Panc1 (cell line): ENCODE results near the gene ADA. TPM values are rescaled to one million over a fixed set of nuclear protein-coding genes. Genes with fewer than 3 reads are reported as not detected.

Experiments
- ATAC-seq: fragments of 200-7000 bp; cut with Tn5 transposase; 2 replicates; pipeline ENCODE4 v1.9.1; 2020; ENCODE audit warnings: mild to moderate bottlenecking, moderate library complexity
- BruUV-seq: library from RNA; stranded (reverse); fragments of 400-500 nt; replicated peaks from 2 replicates; lab custom pipeline; 2021; lab: Mats Ljungman, UMichigan
- CTCF ChIA-PET: fragments of 300-600 bp; sonication (Branson Sonifier 250); formaldehyde crosslinking; loops from one replicate; lab custom pipeline; 2022; ENCODE audit warnings: antibody characterized with exemption; lab: Charles Lee
- POLR2A ChIA-PET: fragments of 300-600 bp; sonication (Branson Sonifier 250); formaldehyde crosslinking; loops from one replicate; lab custom pipeline; 2022; ENCODE audit warnings: antibody characterized with exemption; lab: Charles Lee
- DNase-seq: peaks from one replicate; pipeline ENCODE4 v3.0.0-alpha.2; 2010; ENCODE audit warnings: low read depth, low spot score
- H3K27ac ChIP-seq: 2 replicates; pipeline ENCODE4 v1.5.1; 2011; ENCODE audit warnings: mild to moderate bottlenecking, low read length, inconsistent platforms
- H3K27me3 ChIP-seq: fragments of 200-500 bp; sonication (Bioruptor generic); 2 replicates; pipeline ENCODE4 v1.6.0; 2014; ENCODE audit warnings: low read length, inconsistent platforms; ENCODE audit not compliant: control insufficient read depth, insufficient read depth
- H3K36me3 ChIP-seq: fragments of 200-500 bp; sonication (Bioruptor generic); 2 replicates; pipeline ENCODE4 v1.5.1; 2014; ENCODE audit warnings: inconsistent platforms, mild to moderate bottlenecking, low read length, moderate library complexity; ENCODE audit not compliant: control insufficient read depth, insufficient read depth
- H3K4me1 ChIP-seq: 2 replicates; pipeline ENCODE4 v1.5.1; 2011; ENCODE audit warnings: inconsistent platforms, mild to moderate bottlenecking, low read length, moderate library complexity; ENCODE audit not compliant: control insufficient read depth, insufficient read depth
- H3K4me3 ChIP-seq, 2 experiments: 2 replicates each; pipeline ENCODE4 v1.5.1; 2011 to 2012; ENCODE audit warnings: low read depth in 2 of 2, low read length in 2 of 2, mild to moderate bottlenecking in 2 of 2, inconsistent platforms in 1 of 2, moderate library complexity in 1 of 2
- H3K9me3 ChIP-seq: fragments of 200-500 bp; sonication (Bioruptor generic); 2 replicates; pipeline ENCODE4 v1.5.1; 2014; ENCODE audit warnings: low read depth, mild to moderate bottlenecking, inconsistent platforms, low read length, moderate library complexity; ENCODE audit not compliant: control insufficient read depth, insufficient read depth
- CTCF ChIP-seq: fragments of 450-650 bp; IDR thresholded peaks from 2 replicates; pipeline ENCODE4 v1.5.1; 2017; ENCODE audit warnings: mild to moderate bottlenecking
- POLR2AphosphoS5 ChIP-seq: IDR thresholded peaks from 2 replicates; pipeline ENCODE4 v1.6.1; 2012; ENCODE audit warnings: mild to moderate bottlenecking, low read depth, low read length, moderate library complexity
- SIN3A ChIP-seq: IDR thresholded peaks from 2 replicates; pipeline ENCODE4 v1.6.1; 2012; ENCODE audit warnings: low read depth, mild to moderate bottlenecking, low read length, moderate library complexity, borderline replicate concordance; ENCODE audit not compliant: insufficient read depth
- TCF7L2 ChIP-seq: IDR thresholded peaks from 2 replicates; pipeline ENCODE4 v1.6.1; 2011; ENCODE audit warnings: mild to moderate bottlenecking, low read depth, low read length, inconsistent platforms
- in situ Hi-C: cut with HindIII; loops from 2 replicates; pipeline ENCODE4 v1.10.0; 2016; ENCODE audit warnings: low sequenced_read_pairs, low pct_unique_long_range_greater_than_20kb
- intact Hi-C: fragments of 100-400 bp; cut with micrococcal nuclease; formaldehyde crosslinking; loops from one replicate; pipeline ENCODE4 v1.10.0; 2022; ENCODE audit not compliant: unreplicated experiment
- total RNA-seq: library from RNA; stranded (reverse); gene quantifications from one replicate; pipeline ENCODE4 v1.2.1, GENCODE V29; 2021; ENCODE audit not compliant: unreplicated experiment
- TF ChIP-seq, protein P1 (sequence below), 2 experiments: IDR thresholded peaks; 2 replicates each; pipeline ENCODE4 v1.6.1; 2011 to 2012; ENCODE audit warnings: low read depth in 2 of 2, control low read depth in 1 of 2, low read length in 1 of 2, mild to moderate bottlenecking in 1 of 2, moderate library complexity in 1 of 2; ENCODE audit not compliant: insufficient read depth in 1 of 2

ADA gene
- total RNA-seq, 1 experiment from 2014 or later: 53.8 TPM

DNA sequence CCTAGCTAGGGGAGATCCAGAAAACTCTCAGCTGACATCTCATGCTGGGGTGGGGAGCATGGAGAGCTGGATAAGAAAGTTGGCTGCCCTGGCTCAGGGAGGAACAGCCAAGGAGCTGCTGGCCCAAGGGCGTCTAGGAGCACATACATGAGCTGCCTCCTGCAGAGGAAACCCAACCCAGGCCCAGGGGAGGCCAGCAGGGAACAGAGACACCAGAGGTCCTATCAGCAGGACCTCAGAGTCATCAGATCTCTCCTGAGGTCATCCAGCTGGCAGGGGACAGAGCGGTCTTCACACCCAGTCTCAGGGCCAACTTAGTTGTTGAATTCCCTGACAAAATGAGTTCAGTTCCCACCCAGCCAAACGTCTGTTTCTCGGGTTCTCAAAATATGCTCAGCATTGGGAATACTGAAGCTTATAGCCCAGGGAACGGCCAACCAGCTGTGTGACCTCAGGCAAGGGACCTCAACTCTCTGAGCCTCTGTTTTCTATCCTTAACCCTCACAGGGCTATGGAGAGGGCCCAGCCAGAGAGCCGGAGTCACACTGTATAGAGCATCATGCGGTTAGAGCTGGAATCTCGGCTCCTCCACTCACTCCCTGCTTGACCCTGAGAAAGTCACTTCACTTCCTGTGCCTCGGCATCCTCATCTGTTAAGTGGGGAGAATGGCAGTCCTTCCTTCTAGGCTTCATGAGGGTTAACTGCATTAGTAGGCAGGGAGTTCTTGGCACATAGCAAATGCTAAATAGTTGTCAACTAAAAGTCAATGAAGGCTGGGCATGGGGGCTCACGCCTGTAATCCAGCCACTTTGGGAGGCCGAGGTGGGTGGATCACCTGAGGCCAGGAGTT lies 13.8 kb downstream of the ADA start:
- in situ Hi-C loops (no loop called here), intact Hi-C loops (no loop called here)
- H3K27ac ChIP-seq: no peak overlapping the region
- no TSS peak for BruUV-seq
- H3K27me3 ChIP-seq: no peaks in the 10 kb centered on the region
- peaks cover 2% of the 10 kb centered on the region; the same call in 1 of the 2 replicates for H3K36me3 ChIP-seq
- peaks cover 9% of the 10 kb centered on the region for H3K4me1 ChIP-seq
- DNase-seq (no peak), ATAC-seq (no peak)
- CTCF ChIA-PET: no interaction called here
- H3K4me3 ChIP-seq: no peak overlapping the region
- POLR2A ChIA-PET: interaction anchor here (0.7 kb wide), 1 partner anchor 84 kb away, joined by 3 read pairs; no protein-coding TSS in a partner anchor
- no peaks in the 10 kb centered on the region for H3K9me3 ChIP-seq
- TF ChIP-seq CTCF: no peak
- no peak for TF ChIP-seq POLR2AphosphoS5
- TF ChIP-seq, protein P1, sequence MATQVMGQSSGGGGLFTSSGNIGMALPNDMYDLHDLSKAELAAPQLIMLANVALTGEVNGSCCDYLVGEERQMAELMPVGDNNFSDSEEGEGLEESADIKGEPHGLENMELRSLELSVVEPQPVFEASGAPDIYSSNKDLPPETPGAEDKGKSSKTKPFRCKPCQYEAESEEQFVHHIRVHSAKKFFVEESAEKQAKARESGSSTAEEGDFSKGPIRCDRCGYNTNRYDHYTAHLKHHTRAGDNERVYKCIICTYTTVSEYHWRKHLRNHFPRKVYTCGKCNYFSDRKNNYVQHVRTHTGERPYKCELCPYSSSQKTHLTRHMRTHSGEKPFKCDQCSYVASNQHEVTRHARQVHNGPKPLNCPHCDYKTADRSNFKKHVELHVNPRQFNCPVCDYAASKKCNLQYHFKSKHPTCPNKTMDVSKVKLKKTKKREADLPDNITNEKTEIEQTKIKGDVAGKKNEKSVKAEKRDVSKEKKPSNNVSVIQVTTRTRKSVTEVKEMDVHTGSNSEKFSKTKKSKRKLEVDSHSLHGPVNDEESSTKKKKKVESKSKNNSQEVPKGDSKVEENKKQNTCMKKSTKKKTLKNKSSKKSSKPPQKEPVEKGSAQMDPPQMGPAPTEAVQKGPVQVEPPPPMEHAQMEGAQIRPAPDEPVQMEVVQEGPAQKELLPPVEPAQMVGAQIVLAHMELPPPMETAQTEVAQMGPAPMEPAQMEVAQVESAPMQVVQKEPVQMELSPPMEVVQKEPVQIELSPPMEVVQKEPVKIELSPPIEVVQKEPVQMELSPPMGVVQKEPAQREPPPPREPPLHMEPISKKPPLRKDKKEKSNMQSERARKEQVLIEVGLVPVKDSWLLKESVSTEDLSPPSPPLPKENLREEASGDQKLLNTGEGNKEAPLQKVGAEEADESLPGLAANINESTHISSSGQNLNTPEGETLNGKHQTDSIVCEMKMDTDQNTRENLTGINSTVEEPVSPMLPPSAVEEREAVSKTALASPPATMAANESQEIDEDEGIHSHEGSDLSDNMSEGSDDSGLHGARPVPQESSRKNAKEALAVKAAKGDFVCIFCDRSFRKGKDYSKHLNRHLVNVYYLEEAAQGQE (IDR thresholded peaks at IDR 0.05; ENCODE audit: insufficient read depth in 1 of 2, low read depth in 2 of 2, low read length in 1 of 2): no peak
- TF ChIP-seq TCF7L2: no peak
- no peak for TF ChIP-seq SIN3A

- TF ChIP-seq TCF7L2: no peak
- TF ChIP-seq POLR2AphosphoS5: no peak
- TF ChIP-seq SIN3A: no peak
- TF ChIP-seq, protein P1 (IDR thresholded peaks at IDR 0.05; ENCODE audit: insufficient read depth in 1 of 2, low read depth in 2 of 2, low read length in 1 of 2): no peak
- TF ChIP-seq CTCF: no peak
- Histone ChIP-seq H3K27ac (no peak overlapping the region), H3K9me3 (no peaks in the 10 kb centered on the region), H3K27me3 (no peaks in the 10 kb centered on the region), H3K4me3 (no peak overlapping the region), H3K36me3 (peaks cover 2% of the 10 kb centered on the region; the same call in 1 of the 2 replicates), H3K4me1 (peaks cover 2% of the 10 kb centered on the region)
- ChIA-PET CTCF (no interaction called here), POLR2A (interaction anchor here (0.7 kb wide), 1 partner anchor 83 kb away, joined by 3 read pairs; no protein-coding TSS in a partner anchor)
- ATAC-seq (no peak), DNase-seq (no peak)
- no TSS peak for BruUV-seq
- in situ Hi-C loops (no loop called here), intact Hi-C loops (no loop called here)
Observed at GRCh38 chr20:44637042-44637441, 14.5 kb downstream of the ADA start.
